ENCODE results near the gene KANSL1. TPM values are rescaled to one million over a fixed set of nuclear protein-coding genes. Genes with fewer than 3 reads are reported as not detected.
A peak's percentile ranks its signal among the peaks of the same experiment; 100 is the strongest.
"Not testable (repeated sequence)": the region's sequence is repeated elsewhere in the genome, so short reads cannot be mapped to it uniquely, and the experiment has no call there.

Gene KANSL1
- total RNA-seq, 8 experiments from 2014 or later = 36.9 to 96.5 (median 81.9) TPM

- ATAC-seq (replicated peaks in 6 of 8) = no peak
- 73 to 100% (median 91%) methylated on average over 3 to 7 of the region's 7 CpGs; no CpG with 5 or more reads in 2 of the 10 experiments for WGBS, 10 experiments
- Histone ChIP-seq H3K4me3 (no peak overlapping the region), H3K4me1 (replicated peaks in 1 of 2) (peaks cover 16 to 19% of the 10 kb centered on the region in 2 donors), H3K27ac (no peak overlapping the region)
- in situ Hi-C loops (cut with MboI; ENCODE audit: low pct_unique_long_range_greater_than_20kb in 2 of 9, low sequenced_read_pairs in 9 of 9, unreplicated experiment in 9 of 9) = loop anchor here in 1 of 9 experiments (10.0 kb wide), 1 partner anchor 150 kb away; no protein-coding TSS in a partner anchor
Measured at GRCh38 chr17:46184696-46185095, 8.5 kb downstream of the KANSL1 start.

DNA sequence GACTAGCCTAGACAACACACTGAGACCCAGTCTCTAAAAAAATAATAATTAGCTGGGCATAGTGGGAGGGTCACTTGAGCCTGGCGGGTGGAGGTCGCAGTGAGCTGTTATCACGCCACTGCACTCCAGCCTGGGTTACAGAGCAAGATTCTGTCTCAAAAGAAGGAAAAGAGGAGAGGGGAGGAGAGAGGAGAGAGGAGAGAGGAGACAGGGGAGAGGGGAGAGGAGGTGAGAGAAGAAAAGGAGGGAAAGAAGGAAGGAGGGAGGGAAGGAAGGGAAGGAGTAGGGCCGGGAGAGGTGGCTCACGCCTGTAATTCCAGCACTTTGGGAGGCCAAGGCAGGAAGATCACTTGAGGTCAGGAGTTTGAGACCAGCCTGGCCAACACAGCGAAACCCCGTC lies 9.8 kb downstream of the KANSL1 start:
- in situ Hi-C loops (cut with MboI; ENCODE audit: low pct_unique_long_range_greater_than_20kb in 2 of 9, low sequenced_read_pairs in 9 of 9, unreplicated experiment in 9 of 9) = loop anchor here in 1 of 9 experiments (10.0 kb wide), 1 partner anchor 149 kb away; no protein-coding TSS in a partner anchor
- WGBS, 10 experiments = 56 to 100% (median 79%) methylated on average over 2 to 7 of the region's 7 CpGs; no CpG with 5 or more reads in 4 of the 10 experiments
- peak in 3 of 8 experiments; percentile 6 to 43 (median 21) for ATAC-seq (replicated peaks in 6 of 8)
- Histone ChIP-seq H3K27ac (peak overlapping the region in 1 of 2 donors; percentile 36), H3K4me1 (replicated peaks in 1 of 2) (peaks cover 12 to 25% of the 10 kb centered on the region in 2 donors)
- H3K4me3 ChIP-seq = not testable (repeated sequence)

DNA sequence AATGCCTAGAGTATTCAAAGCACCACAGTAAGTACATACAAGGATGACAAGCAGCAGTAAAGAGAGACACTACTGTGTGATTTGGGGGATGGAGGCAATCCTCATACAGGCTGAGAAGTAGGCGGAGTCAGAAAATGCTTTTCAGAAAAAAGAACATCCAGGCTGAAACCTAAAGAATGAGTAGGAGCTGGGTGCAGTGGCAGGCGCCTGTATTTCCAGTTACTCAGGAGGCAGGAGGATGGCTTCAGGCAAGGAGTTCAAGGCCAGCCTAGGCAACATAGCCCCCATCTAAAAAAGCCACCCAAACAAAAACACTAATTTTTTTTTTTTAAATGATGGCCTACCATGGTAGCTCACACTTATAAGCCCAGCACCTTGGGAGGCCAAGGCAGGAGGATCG lies 10.3 kb downstream of the KANSL1 start:
- peak in 6 of 8 experiments; percentile 11 to 57 (median 43) for ATAC-seq (replicated peaks in 6 of 8)
- WGBS, 10 experiments = 83 to 100% (median 89%) methylated on average over 1 to 3 of the region's 3 CpGs
- H3K27ac ChIP-seq = no peak overlapping the region
- no peak overlapping the region for H3K4me3 ChIP-seq
- peaks cover 12 to 24% of the 10 kb centered on the region in 2 donors for H3K4me1 ChIP-seq (replicated peaks in 1 of 2)
- in situ Hi-C loops (cut with MboI; ENCODE audit: low pct_unique_long_range_greater_than_20kb in 2 of 9, low sequenced_read_pairs in 9 of 9, unreplicated experiment in 9 of 9) = loop anchor here in 1 of 9 experiments (10.0 kb wide), 1 partner anchor 148 kb away; no protein-coding TSS in a partner anchor

GRCh38 chr17:46181940-46182339 lies 11.3 kb downstream of the KANSL1 start:
- in situ Hi-C loops (cut with MboI; ENCODE audit: low pct_unique_long_range_greater_than_20kb in 2 of 9, low sequenced_read_pairs in 9 of 9, unreplicated experiment in 9 of 9) = loop anchor here in 1 of 9 experiments (10.0 kb wide), 1 partner anchor 147 kb away; no protein-coding TSS in a partner anchor
- H3K27ac ChIP-seq = no peak overlapping the region
- 69 to 94% (median 84%) methylated on average over 3 to 5 of the region's 5 CpGs; no CpG with 5 or more reads in 1 of the 10 experiments for WGBS, 10 experiments
- ATAC-seq (replicated peaks in 6 of 8) = no peak
- H3K4me3 ChIP-seq = no peak overlapping the region
- peaks cover 12 to 17% of the 10 kb centered on the region in 2 donors for H3K4me1 ChIP-seq (replicated peaks in 1 of 2)

DNA sequence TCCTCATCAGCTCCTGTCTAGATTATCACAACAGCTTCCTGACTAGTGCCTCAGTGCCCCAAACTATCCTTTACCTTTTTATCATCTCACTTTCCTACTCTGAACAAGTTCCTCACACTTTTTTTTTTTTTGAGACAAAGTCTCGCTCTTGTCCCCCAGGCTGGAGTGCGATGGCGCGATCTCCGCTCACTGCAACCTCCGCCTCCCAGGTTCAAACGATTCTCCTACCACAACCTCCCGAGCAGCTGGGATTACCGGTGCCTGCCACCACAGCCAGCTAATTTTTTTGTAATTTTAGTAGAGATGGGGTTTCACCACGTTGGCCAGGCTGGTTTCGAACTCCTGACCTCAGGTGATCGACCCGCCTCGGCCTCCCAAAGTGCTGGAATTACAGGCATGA lies 11.9 kb downstream of the KANSL1 start:
- not testable (repeated sequence) for ATAC-seq (replicated peaks in 6 of 8); H3K27ac ChIP-seq

DNA sequence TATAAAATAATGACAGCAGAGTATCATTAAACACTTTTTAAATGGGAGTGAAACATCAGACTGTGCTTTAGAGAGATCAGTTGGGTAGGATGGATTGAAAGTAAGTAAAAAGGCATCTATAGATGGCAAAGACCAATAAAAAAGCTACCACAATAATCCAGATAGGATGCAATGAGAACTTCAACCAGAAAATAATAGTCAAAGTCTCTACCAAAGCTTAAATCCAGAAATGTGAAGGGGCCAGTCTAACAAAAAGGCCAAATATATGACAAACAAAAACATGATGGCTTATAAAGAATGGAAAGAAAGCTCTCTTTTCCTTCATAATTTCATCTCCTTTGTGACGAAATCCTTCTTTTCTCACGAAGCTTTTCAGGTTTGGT lies 12.3 kb downstream of the KANSL1 start:
- WGBS, 10 experiments = 70 to 92% (median 89%) methylated on average over 2 of the region's 2 CpGs
- in situ Hi-C loops (cut with MboI; ENCODE audit: low pct_unique_long_range_greater_than_20kb in 2 of 9, low sequenced_read_pairs in 9 of 9, unreplicated experiment in 9 of 9) = loop anchor here in 1 of 9 experiments (10.0 kb wide), 1 partner anchor 146 kb away; no protein-coding TSS in a partner anchor
- H3K4me1 ChIP-seq (replicated peaks in 1 of 2) = peaks cover 12 to 17% of the 10 kb centered on the region in 2 donors
- H3K4me3 ChIP-seq = no peak overlapping the region
- H3K27ac ChIP-seq = no peak overlapping the region
- no peak for ATAC-seq (replicated peaks in 6 of 8)

More for the DNA sequence above, 11.9 kb downstream of the KANSL1 start:
- in situ Hi-C loops (cut with MboI; ENCODE audit: low pct_unique_long_range_greater_than_20kb in 2 of 9, low sequenced_read_pairs in 9 of 9, unreplicated experiment in 9 of 9) = loop anchor here in 1 of 9 experiments (10.0 kb wide), 1 partner anchor 147 kb away; no protein-coding TSS in a partner anchor
- H3K4me3 ChIP-seq = not testable (repeated sequence)
- 88 to 100% (median 94%) methylated on average over 6 to 13 of the region's 14 CpGs for WGBS, 10 experiments
- peaks cover 12 to 17% of the 10 kb centered on the region in 2 donors for H3K4me1 ChIP-seq (replicated peaks in 1 of 2)

DNA sequence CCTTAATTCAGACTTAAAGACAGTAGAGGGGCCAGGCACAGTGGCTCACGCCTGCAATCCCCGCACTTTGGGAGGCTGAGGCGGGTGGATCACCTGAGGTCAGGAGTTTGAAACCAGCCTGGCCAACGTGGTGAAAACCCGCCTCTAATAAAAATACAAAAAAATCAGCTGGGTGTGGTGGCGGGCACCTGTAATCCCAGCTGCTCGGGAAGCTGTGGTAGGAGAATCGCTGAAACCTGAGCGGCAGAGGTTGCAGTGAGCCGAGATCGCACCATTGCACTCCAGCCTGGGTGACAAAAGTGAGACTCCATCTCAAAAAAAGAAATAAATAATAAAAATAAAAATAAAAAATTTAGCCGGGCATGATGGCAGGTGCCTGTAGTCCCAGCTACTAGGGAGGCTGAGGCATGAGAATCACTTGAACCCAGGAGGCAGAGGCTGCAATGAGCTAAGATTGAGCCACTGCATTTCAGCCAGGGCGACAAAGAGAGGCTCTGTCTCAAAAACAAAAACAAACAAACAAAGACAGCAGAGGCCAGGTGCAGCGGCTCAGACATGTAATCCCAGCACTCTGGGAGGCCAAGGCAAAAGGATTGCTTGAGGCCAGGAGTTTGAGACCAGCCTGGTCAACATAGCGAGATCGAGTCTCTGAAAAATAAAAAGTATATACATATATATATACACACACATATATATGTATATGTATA lies 12.9 kb downstream of the KANSL1 start:
- not testable (repeated sequence) for H3K27ac ChIP-seq; H3K4me3 ChIP-seq; ATAC-seq (replicated peaks in 6 of 8)
- peaks cover 12 to 17% of the 10 kb centered on the region in 2 donors for H3K4me1 ChIP-seq (replicated peaks in 1 of 2)
- in situ Hi-C loops (cut with MboI; ENCODE audit: low pct_unique_long_range_greater_than_20kb in 2 of 9, low sequenced_read_pairs in 9 of 9, unreplicated experiment in 9 of 9) = loop anchor here in 1 of 9 experiments (10.0 kb wide), 1 partner anchor 146 kb away; no protein-coding TSS in a partner anchor
- WGBS, 10 experiments = 86 to 98% (median 92%) methylated on average over 4 to 16 of the region's 16 CpGs; no CpG with 5 or more reads in 1 of the 10 experiments

GRCh38 chr17:46179375-46179999 lies 13.7 kb downstream of the KANSL1 start:
- WGBS, 10 experiments = 81 to 100% (median 92%) methylated on average over 3 to 11 of the region's 11 CpGs
- peaks cover 12 to 17% of the 10 kb centered on the region in 2 donors for H3K4me1 ChIP-seq (replicated peaks in 1 of 2)
- H3K27ac ChIP-seq = no peak overlapping the region
- no peak overlapping the region for H3K4me3 ChIP-seq
- peak in 1 of 8 experiments; percentile 27 for ATAC-seq (replicated peaks in 6 of 8)
- in situ Hi-C loops (cut with MboI; ENCODE audit: low pct_unique_long_range_greater_than_20kb in 2 of 9, low sequenced_read_pairs in 9 of 9, unreplicated experiment in 9 of 9) = loop anchor here in 1 of 9 experiments (10.0 kb wide), 1 partner anchor 65 kb away; no protein-coding TSS in a partner anchor

- in situ Hi-C loops (cut with MboI; ENCODE audit: low pct_unique_long_range_greater_than_20kb in 2 of 9, low sequenced_read_pairs in 9 of 9, unreplicated experiment in 9 of 9) = loop anchor here in 1 of 9 experiments (10.0 kb wide), 1 partner anchor 64 kb away; no protein-coding TSS in a partner anchor
- WGBS, 10 experiments = 39 to 100% (median 80%) methylated on average over 2 to 4 of the region's 4 CpGs
- peaks cover 12 to 17% of the 10 kb centered on the region in 2 donors for H3K4me1 ChIP-seq (replicated peaks in 1 of 2)
Measured at GRCh38 chr17:46178550-46179214, 14.5 kb downstream of the KANSL1 start.

DNA sequence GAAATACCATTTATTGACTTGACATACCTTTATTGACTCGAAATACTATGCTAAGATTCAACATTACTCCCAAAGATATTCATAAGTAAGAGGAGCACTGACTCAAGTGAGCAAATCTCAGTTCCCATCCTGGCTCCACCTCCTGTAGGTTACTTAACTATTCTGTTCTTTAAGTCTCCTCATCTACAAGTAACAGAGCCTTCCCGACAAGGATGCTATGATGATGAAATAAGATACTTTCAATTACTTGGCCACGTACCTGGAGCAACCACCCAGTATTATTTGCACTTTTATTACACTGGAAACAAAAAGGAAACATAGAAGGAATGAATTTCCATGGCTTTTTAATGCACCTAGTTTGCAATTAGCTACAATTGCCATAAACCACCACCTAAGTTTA lies 16.3 kb downstream of the KANSL1 start:
- Histone ChIP-seq H3K27ac (no peak overlapping the region), H3K4me3 (no peak overlapping the region), H3K4me1 (replicated peaks in 1 of 2) (peaks cover 5 to 16% of the 10 kb centered on the region in 2 donors)
- in situ Hi-C loops (cut with MboI; ENCODE audit: low pct_unique_long_range_greater_than_20kb in 2 of 9, low sequenced_read_pairs in 9 of 9, unreplicated experiment in 9 of 9) = loop anchor here in 1 of 9 experiments (10.0 kb wide), 1 partner anchor 62 kb away; no protein-coding TSS in a partner anchor
- WGBS, 10 experiments = 16 to 100% (median 73%) methylated on average over 1 to 3 of the region's 3 CpGs
- no peak for ATAC-seq (replicated peaks in 6 of 8)

More at GRCh38 chr17:46178550-46179214, 14.5 kb downstream of the KANSL1 start:
- Histone ChIP-seq H3K4me3 (no peak overlapping the region), H3K27ac (no peak overlapping the region)
- ATAC-seq (replicated peaks in 6 of 8) = no peak

DNA sequence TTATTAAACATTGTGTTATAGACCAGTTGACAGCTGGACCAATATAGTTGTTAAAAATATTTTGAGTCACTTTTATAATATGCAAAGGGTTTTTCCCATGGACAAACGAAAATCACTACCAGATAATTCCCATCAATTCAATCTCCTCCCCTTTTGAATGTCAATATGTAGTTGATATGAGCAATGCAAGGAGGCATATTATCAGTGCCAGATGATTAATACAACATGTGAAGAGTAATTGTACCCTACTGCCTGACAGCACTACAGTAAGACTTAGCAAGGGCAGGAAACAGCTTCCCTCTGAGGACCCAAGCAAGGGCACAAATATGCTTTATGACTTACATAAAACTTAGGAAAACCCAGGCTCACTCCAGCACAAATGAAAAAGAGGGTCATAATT lies 17.3 kb downstream of the KANSL1 start:
- in situ Hi-C loops (cut with MboI; ENCODE audit: low pct_unique_long_range_greater_than_20kb in 2 of 9, low sequenced_read_pairs in 9 of 9, unreplicated experiment in 9 of 9) = loop anchor here in 1 of 9 experiments (10.0 kb wide), 1 partner anchor 61 kb away; no protein-coding TSS in a partner anchor
- Histone ChIP-seq H3K27ac (no peak overlapping the region), H3K4me1 (replicated peaks in 1 of 2) (peaks cover 5 to 15% of the 10 kb centered on the region in 2 donors), H3K4me3 (no peak overlapping the region)
- ATAC-seq (replicated peaks in 6 of 8) = peak in 2 of 8 experiments; percentile 40 to 84
- 0 to 100% (median 29%) methylated on average over 1 of the region's 1 CpG; no CpG with 5 or more reads in 1 of the 10 experiments for WGBS, 10 experiments

DNA sequence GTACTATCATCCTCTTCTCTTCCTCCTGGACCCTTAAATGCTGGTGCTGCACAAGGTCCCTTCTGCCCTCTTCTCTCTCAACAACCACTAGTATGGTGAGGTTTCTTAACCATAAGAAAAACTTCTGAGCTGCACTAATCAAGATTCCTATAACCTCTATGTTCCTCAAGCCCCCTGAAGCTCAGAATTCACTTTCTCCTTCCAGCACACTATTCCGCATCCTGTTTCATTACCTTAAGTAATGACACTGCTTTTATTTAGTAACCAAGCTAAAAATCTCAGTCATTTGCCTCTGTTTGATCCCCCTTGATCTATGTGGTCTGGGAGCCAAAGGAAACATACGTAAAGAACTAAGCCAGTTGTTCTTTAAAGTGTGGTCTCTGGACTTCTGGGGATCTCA lies 20.1 kb downstream of the KANSL1 start:
- Histone ChIP-seq H3K27ac (no peak overlapping the region), H3K4me3 (no peak overlapping the region), H3K4me1 (replicated peaks in 1 of 2) (peaks cover 0 to 5% of the 10 kb centered on the region in 2 donors)
- no peak for ATAC-seq (replicated peaks in 6 of 8)
- WGBS, 10 experiments = 83 to 100% (median 100%) methylated on average over 1 to 2 of the region's 2 CpGs
- in situ Hi-C loops (cut with MboI; ENCODE audit: low pct_unique_long_range_greater_than_20kb in 2 of 9, low sequenced_read_pairs in 9 of 9, unreplicated experiment in 9 of 9) = loop anchor here in 2 of 9 experiments (10.0 to 25.0 kb wide), 2 partner anchors 58 to 114 kb away; partner anchors contain the start of gene LRRC37A (in 1 of the 2)

Measured in motor neuron (in vitro differentiated cells).